Gastrocnemius medialis (tissue), 4 donors: Measurements from ENCODE around the gene PCDH12.

Experiments
- POLR2A ChIP-seq, 2 donors: fragments of 450-650 bp; IDR thresholded peaks; one replicate each; pipeline ENCODE4 v1.6.1; 2017; ENCODE audit warnings: antibody characterized with exemption in 2 of 2, mild to moderate bottlenecking in 2 of 2, moderate library complexity in 2 of 2
- TF ChIP-seq, protein P1 (sequence below), 5 experiments: fragments of 450-650 bp in 3 of 5; fragments of 200-600 bp in 2 of 5; sonication (generic) in 2 of 5; IDR thresholded peaks in 4 of 5; conservative IDR thresholded peaks in 1 of 5; 1 replicate in 4 of 5; 2 replicates in 1 of 5; pipeline ENCODE4 v1.5.1; 2016 to 2019; ENCODE audit warnings: antibody characterized with exemption in 5 of 5, mild to moderate bottlenecking in 3 of 5, moderate library complexity in 3 of 5

DNA sequence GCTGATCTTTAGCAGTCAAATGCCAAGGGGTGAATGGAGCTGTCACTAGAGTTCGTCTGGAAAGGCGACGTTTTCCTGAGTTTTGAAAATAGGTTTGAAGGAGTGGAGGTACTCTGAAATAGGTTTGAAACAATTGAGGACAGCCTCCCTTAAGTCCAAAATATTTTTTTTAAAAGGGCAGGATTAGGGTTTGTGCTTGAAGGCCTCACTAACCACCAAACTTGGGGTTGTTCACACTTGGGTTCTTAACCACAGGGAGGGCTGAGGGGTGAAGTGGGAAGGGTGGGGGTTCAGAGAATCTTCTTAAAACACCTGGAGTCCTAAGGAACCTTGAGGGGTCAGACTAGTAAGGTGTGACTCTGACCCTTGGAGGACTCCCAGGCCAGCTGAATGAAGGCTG, 3.5 kb upstream of the PCDH12 start:
- TF ChIP-seq POLR2A (IDR thresholded peaks at IDR 0.05): no peak
- TF ChIP-seq, protein P1, sequence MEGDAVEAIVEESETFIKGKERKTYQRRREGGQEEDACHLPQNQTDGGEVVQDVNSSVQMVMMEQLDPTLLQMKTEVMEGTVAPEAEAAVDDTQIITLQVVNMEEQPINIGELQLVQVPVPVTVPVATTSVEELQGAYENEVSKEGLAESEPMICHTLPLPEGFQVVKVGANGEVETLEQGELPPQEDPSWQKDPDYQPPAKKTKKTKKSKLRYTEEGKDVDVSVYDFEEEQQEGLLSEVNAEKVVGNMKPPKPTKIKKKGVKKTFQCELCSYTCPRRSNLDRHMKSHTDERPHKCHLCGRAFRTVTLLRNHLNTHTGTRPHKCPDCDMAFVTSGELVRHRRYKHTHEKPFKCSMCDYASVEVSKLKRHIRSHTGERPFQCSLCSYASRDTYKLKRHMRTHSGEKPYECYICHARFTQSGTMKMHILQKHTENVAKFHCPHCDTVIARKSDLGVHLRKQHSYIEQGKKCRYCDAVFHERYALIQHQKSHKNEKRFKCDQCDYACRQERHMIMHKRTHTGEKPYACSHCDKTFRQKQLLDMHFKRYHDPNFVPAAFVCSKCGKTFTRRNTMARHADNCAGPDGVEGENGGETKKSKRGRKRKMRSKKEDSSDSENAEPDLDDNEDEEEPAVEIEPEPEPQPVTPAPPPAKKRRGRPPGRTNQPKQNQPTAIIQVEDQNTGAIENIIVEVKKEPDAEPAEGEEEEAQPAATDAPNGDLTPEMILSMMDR (IDR thresholded peaks at IDR 0.05 in 4 of 5, conservative IDR thresholded peaks at IDR 0.05 in 1 of 5): no peak
